GM12878 (cell line): ENCODE measurements around the gene RIC1. TPM values are rescaled to one million over a fixed set of nuclear protein-coding genes. Genes with fewer than 3 reads are reported as not detected.

Experiments
- ATAC-seq: fragments of 200-7000 bp; cut with Tn5 transposase; 3 replicates; pipeline ENCODE4 v1.9.1; 2020; ENCODE audit warnings: mild to moderate bottlenecking, moderate library complexity
- BruUV-seq: library from RNA; stranded (reverse); fragments of 400-500 nt; replicated peaks from 2 replicates; lab custom pipeline; 2021; lab: Mats Ljungman, UMichigan
- CTCF ChIA-PET: fragments of 300-600 bp; sonication (Branson Sonifier 250); formaldehyde crosslinking; extraction: SDS; loops from one replicate; lab custom pipeline; 2021; ENCODE audit warnings: inconsistent platforms; lab: Yijun Ruan, JAX
- POLR2A ChIA-PET: fragments of 350-600 bp; formaldehyde crosslinking; extraction: SDS; loops from one replicate; lab custom pipeline; 2021; ENCODE audit warnings: inconsistent platforms; lab: Charles Lee
- RAD21 ChIA-PET: fragments of 300-600 bp; sonication (Branson Sonifier 250); formaldehyde crosslinking; loops from one replicate; lab custom pipeline; 2023; ENCODE audit warnings: antibody characterized with exemption; ENCODE audit not compliant: unreplicated experiment; lab: Charles Lee
- SMC1A ChIA-PET: fragments of 300-600 bp; sonication (Branson Sonifier 250); formaldehyde crosslinking; loops from one replicate; lab custom pipeline; 2023; ENCODE audit not compliant: unreplicated experiment, uncharacterized antibody; lab: Charles Lee
- DNase-seq: peaks from one replicate; pipeline ENCODE4 v3.0.0-alpha.2; 2011; ENCODE audit warnings: low read depth, low spot score
- FAIRE-seq: peaks from 3 replicates; lab custom pipeline; 2011; peaks lifted over from hg19 to GRCh38; lab: Jason Lieb, UNC
- H2AFZ ChIP-seq: 2 replicates; pipeline ENCODE4 v1.6.0; 2011; ENCODE audit warnings: low read depth, low read length, control low read depth; ENCODE audit not compliant: control insufficient read depth
- H3K27ac ChIP-seq: 2 replicates; pipeline ENCODE4 v1.5.1; 2011; ENCODE audit warnings: control low read depth; ENCODE audit not compliant: control insufficient read depth, insufficient read depth
- H3K27me3 ChIP-seq, 2 experiments: replicated peaks in 1 of 2; 2 replicates each; pipeline versions ENCODE4 v1.6.0 to v1.6.1; 2011; ENCODE audit warnings: low read length in 1 of 2; ENCODE audit not compliant: control insufficient read depth in 2 of 2, insufficient read depth in 2 of 2
- H3K36me3 ChIP-seq, 2 experiments: 2 replicates each; pipeline ENCODE4 v1.5.1; 2011; ENCODE audit warnings: low read length in 1 of 2; ENCODE audit not compliant: control insufficient read depth in 2 of 2, insufficient read depth in 2 of 2
- H3K4me1 ChIP-seq: 2 replicates; pipeline ENCODE4 v1.6.1; 2011; ENCODE audit warnings: mild to moderate bottlenecking, low read length, moderate library complexity, mixed read lengths; ENCODE audit not compliant: control insufficient read depth, insufficient read depth
- H3K4me2 ChIP-seq: 2 replicates; pipeline ENCODE4 v1.6.0; 2011; ENCODE audit warnings: control low read depth; ENCODE audit not compliant: control insufficient read depth, insufficient read depth
- H3K4me3 ChIP-seq: fragments of 200-600 bp; sonication (generic); 2 replicates; pipeline ENCODE4 v1.5.1; 2016
- H3K79me2 ChIP-seq: 2 replicates; pipeline ENCODE4 v1.6.0; 2011; ENCODE audit warnings: low read length; ENCODE audit not compliant: control insufficient read depth, insufficient read depth
- H3K9ac ChIP-seq: 2 replicates; pipeline ENCODE4 v1.8.0; 2011; ENCODE audit warnings: low read length, control low read depth, mixed read lengths; ENCODE audit not compliant: control insufficient read depth, insufficient read depth
- H3K9me3 ChIP-seq: replicated peaks from 3 replicates; pipeline ENCODE4 v1.5.1; 2011; ENCODE audit warnings: mild to moderate bottlenecking, low read length; ENCODE audit not compliant: control insufficient read depth, insufficient read depth
- H4K20me1 ChIP-seq: 2 replicates; pipeline ENCODE4 v1.6.0; 2011; ENCODE audit not compliant: control insufficient read depth, insufficient read depth
- E2F4 ChIP-seq: IDR thresholded peaks from 2 replicates; pipeline ENCODE4 v1.6.1; 2012; ENCODE audit warnings: low read depth, low read length, improper control_type of control experiment
- PML ChIP-seq: IDR thresholded peaks from 2 replicates; pipeline ENCODE4 v1.6.1; 2012; ENCODE audit warnings: low read length, inconsistent platforms
- RELB ChIP-seq: fragments of 450-650 bp; IDR thresholded peaks from 2 replicates; pipeline ENCODE4 v1.6.1; 2017; ENCODE audit warnings: low read depth, mild to moderate bottlenecking, moderate library complexity
- RUNX3 ChIP-seq: IDR thresholded peaks from 2 replicates; pipeline ENCODE4 v1.6.1; 2012; ENCODE audit warnings: low read length, inconsistent platforms
- WGBS: methylation state at CpG from one replicate; pipeline ENCODE4 v1.1.6; 2016; ENCODE audit warnings: low lambda C conversion rate; ENCODE audit not compliant: insufficient replicate concordance, insufficient coverage; ENCODE audit errors: missing lambda C conversion rate; 5-methylcytosine and 5-hydroxymethylcytosine counted together
- in situ Hi-C: fragments of 300-500 bp; cut with MboI; formaldehyde crosslinking; loops from 9 replicates; pipeline ENCODE4 v1.14.3; 2018; ENCODE audit warnings: mixed read lengths
- intact Hi-C: fragments of 100-400 bp; cut with micrococcal nuclease; formaldehyde crosslinking; loops from one replicate; pipeline ENCODE4 v1.14.2; 2022; ENCODE audit not compliant: unreplicated experiment
- polyA plus RNA-seq, 11 experiments: library from polyadenylated mRNA; depleted of rRNA in 4 of 11; unstranded in 6 of 11; stranded (reverse) in 5 of 11; fragments of >200 nt; fragmentation: Nextera tagmentation in 4 of 11; fragmentation: Illumina TruSeq in 1 of 11; extraction: Ambion mirVana in 4 of 11; extraction: Trizol in 1 of 11; gene quantifications; 1 replicate in 1 of 11; 2 replicates in 10 of 11; pipeline versions ENCODE4 v1.2.1 to v1.2.3, GENCODE V29; 2011 to 2016; ENCODE audit warnings: inconsistent platforms in 2 of 11, missing spikeins in 2 of 11, low read depth in 1 of 11
- total RNA-seq, 4 experiments: library from RNA; depleted of rRNA in 3 of 4; stranded (reverse); fragments of >200 nt in 3 of 4; fragmentation: Illumina TruSeq in 1 of 4; extraction: Trizol in 1 of 4; gene quantifications; 2 replicates each; pipeline versions ENCODE4 v1.2.1 to v1.2.3, GENCODE V29; 2013 to 2021

Gene RIC1
- total and polyA plus RNA-seq, 10 of the 15 experiments (the other 5 are each of a cell fraction or from before 2014, with no cell fraction given): 6.2 to 59.8 (median 33.3) TPM

- ChIA-PET POLR2A (interaction anchor here (0.6 to 1.3 kb wide), 4 partner anchors 16 to 120 kb away, joined by 3 to 4 read pairs (median 4); no protein-coding TSS in a partner anchor), RAD21 (interaction anchor here (1.0 to 1.7 kb wide), 3 partner anchors 66 to 88 kb away, joined by 3 to 4 read pairs (median 3); partner anchors contain the start of gene RIC1), SMC1A (interaction anchor here (0.7 to 1.9 kb wide), 5 partner anchors 9 to 97 kb away, joined by 3 to 6 read pairs (median 3); no protein-coding TSS in a partner anchor), CTCF (interaction anchor here (1.8 kb wide), 1 partner anchor 73 kb away, joined by 4 read pairs; no protein-coding TSS in a partner anchor)
- H3K4me1 ChIP-seq: peaks cover 2% of the 10 kb centered on the region; the same call in 1 of the 2 replicates
- FAIRE-seq (peak; percentile 13), DNase-seq (peak; percentile 25), ATAC-seq (peak; percentile 91)
- 0 out of 2 replicates have a peak overlapping the region, but pooled peaks have one; percentile 43 for H3K4me2 ChIP-seq
- no peak overlapping the region for H3K4me3 ChIP-seq
- H4K20me1 ChIP-seq: no peaks in the 10 kb centered on the region
- H3K27ac ChIP-seq: peak overlapping the region; percentile 9
- BruUV-seq: no TSS peak
- no peaks in the 10 kb centered on the region for H3K9me3 ChIP-seq
- intact Hi-C loops: loop anchor here (5.0 kb wide), 1 partner anchor 65 kb away; no protein-coding TSS in a partner anchor
- TF ChIP-seq RELB (0 out of 2 replicates have a peak, but pooled peaks have one; percentile 29), RUNX3 (0 out of 2 replicates have a peak, but pooled peaks have one; percentile 19), E2F4 (no peak), PML (no peak)
- H3K27me3 ChIP-seq: no peaks in the 10 kb centered on the region
- 0% methylated on average over 2 of the region's 2 CpGs for WGBS
- H3K79me2 ChIP-seq: peaks cover 26% of the 10 kb centered on the region
- no peak overlapping the region for H2AFZ ChIP-seq
- in situ Hi-C loops: no loop called here
- peaks cover 0 to 3% of the 10 kb centered on the region in 2 experiments; a peak in 3 of 4 replicates for H3K36me3 ChIP-seq
- no peak overlapping the region for H3K9ac ChIP-seq
Observed at GRCh38 chr9:5696884-5697283, 68.0 kb downstream of the RIC1 start.
